Colonic mucosa (tissue), 4 donors: ENCODE results near the gene CST11. TPM values are rescaled to one million over a fixed set of nuclear protein-coding genes. Genes with fewer than 3 reads are reported as not detected.

Source experiments
- DNase-seq: peaks from one replicate; pipeline ENCODE4 v3.0.0-alpha.2; 2020
- H3K27ac ChIP-seq: fragments of 200-600 bp; one replicate; pipeline ENCODE4 v1.8.0; 2021
- H3K27me3 ChIP-seq: fragments of 200-600 bp; one replicate; pipeline ENCODE4 v1.8.0; 2021
- H3K36me3 ChIP-seq: fragments of 200-600 bp; one replicate; pipeline ENCODE4 v1.8.0; 2021
- H3K4me1 ChIP-seq: fragments of 200-600 bp; one replicate; pipeline ENCODE4 v1.8.0; 2021; ENCODE audit warnings: mild to moderate bottlenecking
- H3K4me3 ChIP-seq: fragments of 200-600 bp; one replicate; pipeline ENCODE4 v1.8.0; 2021
- H3K9ac ChIP-seq, 2 donors: one replicate each; pipeline ENCODE4 v1.7.0; 2013; ENCODE audit warnings: control low read depth in 2 of 2, low read depth in 2 of 2, low read length in 2 of 2
- H3K9me3 ChIP-seq: fragments of 200-600 bp; one replicate; pipeline ENCODE4 v1.8.0; 2021
- CTCF ChIP-seq: fragments of 200-600 bp; IDR thresholded peaks from one replicate; pipeline ENCODE4 v1.8.0; 2022; ENCODE audit warnings: antibody characterized with exemption, mild to moderate bottlenecking
- intact Hi-C: fragments of 100-400 bp; cut with DNase I; formaldehyde crosslinking; loops from one replicate; pipeline ENCODE4 v1.14.1; 2022
- total RNA-seq, 2 donors: library from RNA; stranded (reverse); fragmentation: NEBNext Ultra II Directional in 1 of 2; extraction: Animal tissue kit (Norgen Biotek cat#: 25700) in 1 of 2; gene quantifications; one replicate each; pipeline ENCODE4 v1.2.1, GENCODE V29; 2021
- donor health status: healthy.
- donor health status: DM: no; HTN: no; CAD: no.
- donor health status: DM: no; HTN: no; CAD: no.

CST11 gene
- total RNA-seq, 2 donors from 2014 or later, result not detected

- Histone ChIP-seq H3K36me3 (no peaks in the 10 kb centered on the region), H3K4me1 (no peaks in the 10 kb centered on the region), H3K4me3 (no peak overlapping the region), H3K9ac (no peak overlapping the region), H3K27ac (no peak overlapping the region), H3K27me3 (no peaks in the 10 kb centered on the region), H3K9me3 (no peaks in the 10 kb centered on the region)
- no peak for TF ChIP-seq CTCF
- DNase-seq, result no peak
- intact Hi-C loops, result no loop called here
Observed at GRCh38 chr20:23414526-23415188, 38.0 kb downstream of the CST11 start.

GRCh38 chr20:23413862-23414422, 38.7 kb downstream of the CST11 start:
- Histone ChIP-seq H3K4me3 (no peak overlapping the region), H3K4me1 (no peaks in the 10 kb centered on the region)
- intact Hi-C loops, result no loop called here

GRCh38 chr20:23412026-23412425, 40.6 kb downstream of the CST11 start:
- H3K36me3 ChIP-seq, result no peaks in the 10 kb centered on the region
- DNase-seq, result no peak
- H3K27ac ChIP-seq, result no peak overlapping the region
- H3K4me3 ChIP-seq, result no peak overlapping the region
- no peaks in the 10 kb centered on the region for H3K9me3 ChIP-seq
- H3K27me3 ChIP-seq, result no peaks in the 10 kb centered on the region
- H3K9ac ChIP-seq, result no peak overlapping the region
- intact Hi-C loops, result no loop called here
- no peaks in the 10 kb centered on the region for H3K4me1 ChIP-seq
- TF ChIP-seq CTCF, result no peak

More at GRCh38 chr20:23413862-23414422, 38.7 kb downstream of the CST11 start:
- Histone ChIP-seq H3K36me3 (no peaks in the 10 kb centered on the region), H3K9me3 (no peaks in the 10 kb centered on the region), H3K9ac (no peak overlapping the region), H3K27me3 (no peaks in the 10 kb centered on the region), H3K27ac (no peak overlapping the region)
- no peak for DNase-seq
- TF ChIP-seq CTCF, result no peak

- no peaks in the 10 kb centered on the region for H3K27me3 ChIP-seq
- H3K27ac ChIP-seq, result no peak overlapping the region
- DNase-seq, result no peak
- no peaks in the 10 kb centered on the region for H3K4me1 ChIP-seq
- intact Hi-C loops, result no loop called here
- H3K9me3 ChIP-seq, result no peaks in the 10 kb centered on the region
- H3K36me3 ChIP-seq, result no peaks in the 10 kb centered on the region
- no peak for TF ChIP-seq CTCF
- H3K4me3 ChIP-seq, result no peak overlapping the region
- no peak overlapping the region for H3K9ac ChIP-seq
Observed at GRCh38 chr20:23410916-23411695, 41.6 kb downstream of the CST11 start.

- Histone ChIP-seq H3K9me3 (no peaks in the 10 kb centered on the region), H3K27me3 (no peaks in the 10 kb centered on the region), H3K4me1 (no peaks in the 10 kb centered on the region), H3K27ac (no peak overlapping the region), H3K9ac (no peak overlapping the region), H3K4me3 (no peak overlapping the region), H3K36me3 (no peaks in the 10 kb centered on the region)
- intact Hi-C loops, result no loop called here
- no peak for DNase-seq
- TF ChIP-seq CTCF, result no peak
Observed at GRCh38 chr20:23409800-23410199, 42.9 kb downstream of the CST11 start.
